Gastroesophageal sphincter (tissue), 4 donors: Measurements from ENCODE around the gene DCLK3. TPM values are rescaled to one million over a fixed set of nuclear protein-coding genes. Genes with fewer than 3 reads are reported as not detected.

Source experiments
- ATAC-seq: fragments of 150-250 bp; one replicate; pipeline ENCODE4 v1.9.1; 2016; ENCODE audit warnings: mild to moderate bottlenecking, moderate library complexity
- H3K27ac ChIP-seq, 4 donors: fragments of 200-600 bp; sonication (generic) in 3 of 4; 1 replicate in 3 of 4; 2 replicates in 1 of 4; pipeline ENCODE4 v1.5.1; 2016 to 2019
- H3K27me3 ChIP-seq: fragments of 200-600 bp; sonication (generic); one replicate; pipeline ENCODE4 v1.5.1; 2019
- H3K36me3 ChIP-seq, 2 donors: fragments of 200-600 bp; sonication (generic); one replicate each; pipeline ENCODE4 v1.5.1; 2019; ENCODE audit warnings: control low read depth in 1 of 2
- H3K4me1 ChIP-seq, 3 donors: fragments of 200-600 bp; sonication (generic); 1 replicate in 2 of 3; 2 replicates in 1 of 3; pipeline ENCODE4 v1.5.1; 2016 to 2019; ENCODE audit warnings: control low read depth in 2 of 3
- H3K4me3 ChIP-seq, 2 donors: fragments of 200-600 bp; sonication (generic); one replicate each; pipeline ENCODE4 v1.5.1; 2019; ENCODE audit warnings: mild to moderate bottlenecking in 1 of 2, moderate library complexity in 1 of 2
- H3K9me3 ChIP-seq, 3 donors: fragments of 200-600 bp; sonication (generic); one replicate each; pipeline ENCODE4 v1.5.1; 2017 to 2019; ENCODE audit warnings: control low read depth in 2 of 3
- CTCF ChIP-seq, 4 experiments: fragments of 200-600 bp in 2 of 4; fragments of 450-650 bp in 2 of 4; sonication (generic) in 1 of 4; IDR thresholded peaks; one replicate each; pipeline ENCODE4 v1.5.1; 2017 to 2019; ENCODE audit warnings: antibody characterized with exemption in 4 of 4, mild to moderate bottlenecking in 2 of 4, moderate library complexity in 2 of 4
- EP300 ChIP-seq: sonication (generic); formaldehyde crosslinking; IDR thresholded peaks from one replicate; pipeline ENCODE4 v1.6.1; 2017; ENCODE audit warnings: antibody characterized with exemption, mild to moderate bottlenecking
- POLR2A ChIP-seq, 2 donors: fragments of 450-650 bp; IDR thresholded peaks; one replicate each; pipeline ENCODE4 v1.6.1; 2017; ENCODE audit warnings: antibody characterized with exemption in 2 of 2, mild to moderate bottlenecking in 2 of 2, moderate library complexity in 1 of 2
- POLR2AphosphoS5 ChIP-seq: sonication (generic); formaldehyde crosslinking; IDR thresholded peaks from one replicate; pipeline ENCODE4 v1.6.1; 2017; ENCODE audit warnings: antibody characterized with exemption
- WGBS, 2 donors: methylation state at CpG; one replicate each; pipeline ENCODE4 v1.1.5; 2018; ENCODE audit warnings: low coverage in 1 of 2; 5-methylcytosine and 5-hydroxymethylcytosine counted together
- total RNA-seq, 4 donors: library from RNA; depleted of rRNA; stranded (reverse); fragments of >200 nt; gene quantifications; one replicate each; pipeline ENCODE4 v1.1.0, GENCODE V29; 2016

The DCLK3 gene
- total RNA-seq, 4 donors from 2014 or later = 0.27 to 0.62 TPM; not detected in 2

GRCh38 chr3:36689560-36689959, 74.8 kb downstream of the DCLK3 start:
- Histone ChIP-seq H3K4me1 (no peaks in the 10 kb centered on the region), H3K9me3 (peaks cover 0 to 11% (median 0%) of the 10 kb centered on the region in 3 donors), H3K27me3 (no peaks in the 10 kb centered on the region), H3K4me3 (no peak overlapping the region), H3K36me3 (no peaks in the 10 kb centered on the region), H3K27ac (no peak overlapping the region)
- ATAC-seq = no peak
- no peak for TF ChIP-seq CTCF (IDR thresholded peaks at IDR 0.05)
- TF ChIP-seq POLR2A (IDR thresholded peaks at IDR 0.05) = no peak
- TF ChIP-seq POLR2AphosphoS5 = no peak
- TF ChIP-seq EP300 = no peak
- 71 to 85% methylated on average over 3 to 4 of the region's 4 CpGs for WGBS, 2 donors

DNA sequence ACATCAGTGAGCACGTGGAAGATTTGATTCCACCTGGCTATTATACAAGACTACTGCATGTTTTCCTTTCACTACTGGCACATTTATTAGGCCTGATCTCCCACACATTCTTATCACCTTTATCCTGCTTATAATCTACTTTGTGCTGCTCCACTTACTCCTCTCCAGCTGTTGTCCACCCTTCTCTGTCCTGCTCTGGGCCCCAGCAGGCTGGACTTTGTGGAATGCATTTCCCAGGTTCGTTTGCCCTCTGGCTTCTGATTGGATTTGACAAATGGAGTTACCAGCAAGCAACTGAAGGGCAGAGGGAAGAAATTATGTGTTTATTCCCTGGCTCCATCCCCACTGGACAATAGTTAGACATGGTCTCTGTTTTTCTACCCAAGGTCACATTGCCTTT, 75.5 kb downstream of the DCLK3 start:
- no peaks in the 10 kb centered on the region for H3K27me3 ChIP-seq
- ATAC-seq = no peak
- no peak overlapping the region for H3K27ac ChIP-seq
- H3K4me1 ChIP-seq = no peaks in the 10 kb centered on the region
- H3K36me3 ChIP-seq = no peaks in the 10 kb centered on the region
- H3K9me3 ChIP-seq = peaks cover 0 to 11% (median 0%) of the 10 kb centered on the region in 3 donors
- TF ChIP-seq CTCF (IDR thresholded peaks at IDR 0.05) (no peak), POLR2A (IDR thresholded peaks at IDR 0.05) (no peak), POLR2AphosphoS5 (no peak), EP300 (no peak)
- WGBS, 2 donors = 50 to 60% methylated on average over 2 of the region's 2 CpGs
- no peak overlapping the region for H3K4me3 ChIP-seq

DNA sequence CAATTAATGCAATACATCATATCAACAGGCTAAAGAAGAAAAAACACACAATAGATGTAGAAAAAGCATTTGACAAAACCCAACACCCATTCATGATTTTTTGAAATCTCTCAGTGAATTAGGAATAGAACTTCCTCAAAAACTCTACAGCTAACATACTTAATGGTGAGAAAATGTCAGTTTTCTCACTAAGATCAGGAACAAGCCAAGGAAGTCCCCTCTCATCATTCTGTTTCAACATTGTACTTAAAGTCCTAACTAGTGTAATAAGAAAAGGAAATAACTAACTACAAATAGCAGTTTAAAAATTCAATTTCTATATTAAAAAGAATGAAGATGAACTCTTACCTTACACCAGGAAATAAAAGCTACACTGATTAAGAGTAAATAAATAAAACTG, 77.8 kb downstream of the DCLK3 start:
- H3K4me1 ChIP-seq = no peaks in the 10 kb centered on the region

GRCh38 chr3:36681867-36682266, 82.5 kb downstream of the DCLK3 start:
- 100% methylated on average over 1 of the region's 1 CpG; no CpG with 5 or more reads in 1 of the 2 donors for WGBS, 2 donors

More for the DNA sequence above, 77.8 kb downstream of the DCLK3 start:
- no peak for ATAC-seq
- no peak overlapping the region for H3K4me3 ChIP-seq
- no peak overlapping the region for H3K27ac ChIP-seq
- H3K36me3 ChIP-seq = no peaks in the 10 kb centered on the region
- H3K9me3 ChIP-seq = peaks cover 0 to under 1% (median 0%) of the 10 kb centered on the region in 3 donors
- H3K27me3 ChIP-seq = no peaks in the 10 kb centered on the region
- TF ChIP-seq POLR2AphosphoS5 (no peak), CTCF (IDR thresholded peaks at IDR 0.05) (no peak), POLR2A (IDR thresholded peaks at IDR 0.05) (no peak), EP300 (no peak)

More at GRCh38 chr3:36681867-36682266, 82.5 kb downstream of the DCLK3 start:
- Histone ChIP-seq H3K9me3 (peaks cover 0 to 46% (median 0%) of the 10 kb centered on the region in 3 donors), H3K27me3 (no peaks in the 10 kb centered on the region), H3K4me3 (no peak overlapping the region), H3K36me3 (no peaks in the 10 kb centered on the region), H3K4me1 (no peaks in the 10 kb centered on the region), H3K27ac (no peak overlapping the region)
- TF ChIP-seq POLR2AphosphoS5 = no peak
- no peak for TF ChIP-seq EP300
- TF ChIP-seq CTCF (IDR thresholded peaks at IDR 0.05) = no peak
- no peak for TF ChIP-seq POLR2A (IDR thresholded peaks at IDR 0.05)
- no peak for ATAC-seq
